HG02970 (cell line): ENCODE results near the gene HDAC4.
"Not testable (repeated sequence)": the region's sequence is repeated elsewhere in the genome, so short reads cannot be mapped to it uniquely, and the experiment has no call there.

Experiments
- ATAC-seq: cut with Tn5 transposase; IDR thresholded peaks from one replicate; pipeline ENCODE4 v1.9.1; 2021; ENCODE audit warnings: mild to moderate bottlenecking, moderate library complexity, moderate number of reproducible peaks; ENCODE audit not compliant: unreplicated experiment, low FRiP score

Gene HDAC4

DNA sequence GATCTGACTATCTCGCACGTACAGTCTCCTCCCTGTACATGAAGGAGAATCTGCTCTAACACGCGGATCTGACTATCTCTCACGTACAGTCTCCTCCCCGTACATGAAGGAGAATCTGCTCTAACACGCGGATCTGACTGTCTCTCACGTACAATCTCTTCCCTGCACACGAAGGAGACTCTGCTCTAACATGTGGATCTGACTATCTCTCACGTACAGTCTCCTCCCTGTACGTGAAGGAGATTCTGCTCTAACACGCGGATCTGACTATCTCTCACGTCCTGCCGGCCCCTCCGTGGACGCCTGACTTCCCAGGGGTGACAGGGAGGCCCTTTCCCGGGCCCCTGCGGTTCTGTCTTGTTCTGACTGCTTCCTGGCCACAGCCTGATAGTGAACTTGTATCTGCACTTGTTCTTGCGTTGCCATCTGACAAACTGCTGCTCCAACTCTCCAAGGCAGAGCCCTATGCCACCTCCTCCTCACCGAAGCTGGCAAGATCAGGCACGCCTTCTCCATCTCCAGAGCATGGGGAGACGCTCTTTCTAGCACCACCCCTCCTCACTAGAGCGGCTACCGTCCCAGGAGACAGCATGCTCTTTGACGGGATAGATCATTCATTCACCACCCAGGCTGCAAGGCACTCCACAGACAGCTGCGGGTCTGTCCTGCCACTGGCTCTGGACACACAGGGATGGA is 314.3 kb downstream of the HDAC4 start:
- ATAC-seq, result no peak

DNA sequence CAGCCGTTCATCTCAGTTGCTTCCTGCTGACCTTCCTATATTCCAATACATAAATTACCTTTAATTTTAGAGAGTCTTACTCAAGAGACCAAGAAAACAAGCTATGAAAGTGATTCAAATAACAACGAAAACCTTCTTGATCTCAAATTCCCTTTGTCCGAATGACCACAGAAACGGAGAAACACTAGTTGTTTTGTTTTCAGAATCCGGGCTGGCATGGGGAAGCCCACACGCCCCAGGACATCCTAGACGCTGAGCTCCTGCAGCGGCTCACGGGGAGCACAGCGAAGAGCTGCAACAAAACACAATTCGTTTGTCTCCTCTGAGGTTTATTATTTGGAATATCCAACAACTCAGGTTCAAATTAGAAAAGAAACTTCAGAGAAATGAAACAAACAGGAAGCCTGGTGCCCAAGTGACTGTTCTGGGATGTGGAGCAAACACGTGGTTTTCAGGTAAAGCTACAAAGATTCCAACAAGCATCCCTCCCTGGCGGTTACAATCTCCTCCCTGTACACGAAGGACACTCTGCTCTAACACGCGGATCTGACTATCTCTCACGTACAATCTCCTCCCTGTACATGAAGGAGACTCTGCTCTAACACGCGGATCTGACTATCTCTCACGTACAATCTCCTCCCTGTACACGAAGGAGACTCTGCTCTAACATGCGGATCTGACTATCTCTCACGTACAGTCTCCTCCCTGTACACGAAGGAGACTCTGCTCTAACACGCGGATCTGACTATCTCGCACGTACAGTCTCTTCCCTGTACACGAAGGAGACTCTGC is 315.4 kb downstream of the HDAC4 start:
- ATAC-seq, result no peak

DNA sequence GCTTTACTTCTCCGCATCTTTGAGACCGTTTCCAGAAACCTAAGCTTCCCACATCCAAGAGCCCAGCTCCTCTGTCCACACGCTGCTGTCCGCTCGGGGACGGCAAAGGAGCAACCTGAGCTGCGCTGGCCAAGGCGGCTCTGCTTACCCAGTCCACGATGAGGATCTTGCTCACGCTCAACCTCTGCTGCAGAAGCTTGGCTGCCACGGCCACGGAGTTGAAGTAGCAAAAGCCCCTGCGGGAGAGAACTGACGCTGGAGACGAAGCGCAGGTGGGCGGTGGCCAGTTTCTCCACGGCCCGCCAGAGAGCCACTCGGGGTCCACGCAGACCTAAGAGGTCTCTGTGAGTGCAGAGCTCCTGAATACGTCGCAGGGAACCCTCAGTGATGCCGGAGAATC is 316.8 kb downstream of the HDAC4 start:
- no peak for ATAC-seq

DNA sequence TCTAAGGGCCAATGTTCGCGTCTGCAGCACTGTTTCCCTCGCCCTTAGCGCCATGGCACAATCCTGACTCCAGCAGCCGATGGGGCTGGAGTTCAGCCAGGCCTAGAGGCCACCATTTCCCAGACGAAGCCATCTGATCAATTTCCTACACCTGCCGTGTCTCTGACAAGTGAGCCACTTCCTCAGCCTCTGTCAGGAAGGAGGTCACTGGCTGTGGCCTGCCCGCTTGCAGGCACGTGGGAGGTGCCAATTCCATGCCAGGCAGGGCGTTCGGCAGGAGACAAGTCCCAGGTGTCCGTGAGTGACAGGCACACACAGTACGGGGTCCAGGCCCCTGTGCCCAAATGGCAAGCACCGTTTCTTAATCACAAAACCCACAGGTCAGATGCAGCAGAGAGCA is 318.4 kb downstream of the HDAC4 start:
- ATAC-seq, result no peak

DNA sequence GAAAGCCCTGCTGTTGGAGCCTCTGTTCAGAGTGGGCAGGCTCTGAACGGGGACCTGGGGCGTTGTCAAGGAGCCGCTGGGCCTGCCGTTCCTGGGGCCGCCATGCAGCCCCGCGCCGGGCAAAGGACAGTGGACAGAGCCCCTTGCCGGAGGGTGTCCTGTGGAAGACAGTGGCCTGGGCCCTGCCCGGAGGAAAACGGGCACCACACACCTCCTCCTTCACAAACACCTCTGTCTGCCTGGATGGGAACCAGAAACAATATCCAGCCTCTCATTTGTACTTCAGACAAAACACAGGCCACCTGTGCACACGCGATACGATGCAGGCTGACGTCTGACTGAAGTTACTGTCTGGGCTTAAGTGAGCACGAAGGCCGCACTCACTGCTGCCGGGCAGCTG is 319.2 kb downstream of the HDAC4 start:
- no peak for ATAC-seq

DNA sequence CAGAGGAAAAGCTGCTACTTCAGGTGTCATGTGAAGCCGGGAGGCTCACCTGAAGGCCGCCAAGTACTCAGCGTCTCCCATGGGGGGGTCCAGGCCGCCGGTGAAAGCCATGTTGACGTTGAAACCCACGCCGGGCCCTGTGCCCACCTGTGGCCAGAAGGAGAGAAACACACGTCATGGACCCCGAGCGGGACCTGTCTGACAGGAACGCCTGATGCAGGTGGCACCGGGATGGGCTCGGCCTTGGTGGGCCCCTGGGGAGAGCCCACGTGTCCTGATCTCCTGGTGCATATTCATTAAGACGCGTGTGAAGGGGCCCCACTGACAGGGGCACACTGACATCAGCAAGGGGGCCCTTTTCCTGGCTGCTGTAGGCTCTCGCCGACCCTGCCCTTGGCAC is 319.8 kb downstream of the HDAC4 start:
- ATAC-seq, result no peak

DNA sequence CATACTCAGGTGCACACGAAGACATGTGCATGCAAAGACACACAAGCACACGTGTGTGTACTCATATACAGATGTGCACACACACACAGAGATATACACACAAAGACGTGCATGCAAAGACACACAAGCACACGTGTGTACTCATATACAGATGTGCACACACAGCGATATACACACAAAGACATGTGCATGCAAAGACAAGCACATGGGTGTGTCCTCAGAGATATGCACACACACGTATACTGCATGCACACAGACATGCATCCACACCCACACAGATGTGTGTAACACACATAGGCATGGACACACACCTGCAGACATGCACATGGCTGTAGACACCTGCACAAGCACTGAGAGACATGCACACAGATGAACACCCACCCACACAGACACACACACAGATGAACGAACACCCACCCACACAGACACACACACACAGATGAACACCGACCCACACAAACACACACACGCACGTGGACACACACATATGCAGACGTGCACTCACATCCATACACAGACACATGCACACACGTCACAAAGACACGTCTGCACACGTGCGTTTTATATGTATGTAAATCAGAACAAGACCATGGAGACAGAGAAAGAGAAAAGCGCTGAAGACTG is 321.0 kb downstream of the HDAC4 start:
- no peak for ATAC-seq

DNA sequence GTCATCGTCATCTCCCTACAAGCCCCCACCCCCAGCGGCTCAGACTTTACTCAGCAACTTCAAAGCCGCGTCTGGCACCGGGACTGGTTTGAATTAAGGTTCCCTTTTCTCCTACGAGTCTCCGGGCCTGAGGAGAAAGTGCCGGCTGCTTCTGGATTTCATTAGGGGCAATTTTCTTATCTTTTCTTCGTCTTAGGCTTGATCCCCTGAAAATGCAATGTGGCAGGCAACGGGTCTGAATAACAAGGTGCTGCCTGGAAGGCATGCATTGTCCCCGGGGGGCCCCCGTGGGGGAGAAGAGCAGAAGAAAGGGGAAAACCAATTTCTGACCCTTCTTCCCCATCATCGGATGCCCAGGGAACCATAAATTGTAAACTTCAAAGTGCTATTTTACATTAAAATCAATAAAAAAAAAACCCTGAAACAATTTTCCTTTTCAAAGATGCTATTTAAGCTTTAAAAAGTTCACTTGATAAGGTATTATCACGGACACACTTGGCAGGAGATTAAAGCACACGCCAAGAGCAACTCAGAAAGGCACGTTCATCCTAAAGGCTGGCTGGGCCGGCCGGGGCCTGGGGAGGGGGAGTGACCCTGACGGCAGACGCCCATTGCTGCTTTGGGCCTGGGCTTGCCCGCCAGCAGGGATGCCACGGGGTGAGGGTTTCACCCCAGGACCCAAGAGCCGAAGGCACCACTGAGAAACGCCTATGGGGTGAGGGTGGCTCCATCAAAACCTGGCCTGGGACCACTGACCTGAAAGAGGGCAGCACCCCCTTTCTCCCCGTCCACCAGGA is 322.5 kb downstream of the HDAC4 start:
- no peak for ATAC-seq

DNA sequence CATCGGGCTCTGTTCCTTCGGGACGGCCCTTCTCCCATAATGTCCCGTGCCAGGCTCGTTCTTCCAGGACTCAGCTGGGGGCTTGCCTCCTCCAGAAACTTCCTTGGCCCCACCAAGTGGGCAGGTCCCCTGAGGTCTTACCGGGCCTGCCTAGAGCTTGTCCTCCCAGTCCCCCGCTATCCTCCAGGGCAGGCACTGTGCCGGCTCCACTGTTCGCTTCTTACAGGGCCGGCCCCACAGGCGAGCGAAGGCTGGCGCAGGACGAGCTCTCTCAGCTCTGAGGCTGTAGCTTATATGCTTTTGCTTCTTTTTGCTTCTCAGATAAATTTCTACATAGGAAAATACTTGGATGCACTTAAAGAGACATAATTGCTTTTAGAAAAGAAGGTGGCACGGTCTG is 323.6 kb downstream of the HDAC4 start:
- ATAC-seq, result no peak

DNA sequence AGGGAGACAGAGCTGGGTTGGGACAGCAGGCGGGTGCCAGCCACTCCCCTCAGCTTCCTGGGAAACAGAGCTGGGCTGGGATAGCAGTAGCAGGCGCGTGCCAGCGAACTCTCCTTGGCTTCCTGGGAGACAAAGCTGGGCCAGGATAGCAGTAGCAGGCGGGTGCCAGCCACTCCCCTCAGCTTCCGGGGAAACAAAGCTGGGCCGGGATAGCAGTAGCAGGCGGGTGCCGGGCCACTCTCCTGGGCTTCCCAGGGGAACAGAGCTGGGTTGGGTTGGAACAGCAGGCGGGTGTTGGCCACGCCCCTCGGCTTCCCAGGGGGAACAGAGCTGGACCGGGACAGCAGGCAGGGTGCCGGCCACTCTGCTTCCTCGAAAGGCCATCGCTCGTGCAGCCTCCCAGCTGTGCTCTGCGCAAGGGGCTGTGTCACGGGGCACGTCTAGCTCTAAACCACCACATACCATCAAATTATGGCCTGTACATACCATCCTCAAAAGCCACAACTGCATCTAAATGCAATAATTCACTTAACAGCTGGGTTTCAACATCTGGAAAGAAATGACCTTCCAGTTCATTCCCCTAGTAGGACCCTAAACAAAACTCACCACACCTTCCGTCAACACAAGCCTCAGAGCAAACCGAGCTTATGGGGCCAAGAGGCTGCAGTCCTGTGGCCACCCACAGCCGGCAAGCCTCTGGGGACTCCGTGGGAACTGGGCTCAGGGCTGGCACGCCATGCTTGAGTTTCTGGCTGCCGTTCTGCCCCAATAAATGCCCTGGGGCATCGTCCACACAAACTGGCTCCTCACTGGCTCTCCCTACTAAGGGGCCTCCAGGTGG is 324.7 kb downstream of the HDAC4 start:
- no peak for ATAC-seq

DNA sequence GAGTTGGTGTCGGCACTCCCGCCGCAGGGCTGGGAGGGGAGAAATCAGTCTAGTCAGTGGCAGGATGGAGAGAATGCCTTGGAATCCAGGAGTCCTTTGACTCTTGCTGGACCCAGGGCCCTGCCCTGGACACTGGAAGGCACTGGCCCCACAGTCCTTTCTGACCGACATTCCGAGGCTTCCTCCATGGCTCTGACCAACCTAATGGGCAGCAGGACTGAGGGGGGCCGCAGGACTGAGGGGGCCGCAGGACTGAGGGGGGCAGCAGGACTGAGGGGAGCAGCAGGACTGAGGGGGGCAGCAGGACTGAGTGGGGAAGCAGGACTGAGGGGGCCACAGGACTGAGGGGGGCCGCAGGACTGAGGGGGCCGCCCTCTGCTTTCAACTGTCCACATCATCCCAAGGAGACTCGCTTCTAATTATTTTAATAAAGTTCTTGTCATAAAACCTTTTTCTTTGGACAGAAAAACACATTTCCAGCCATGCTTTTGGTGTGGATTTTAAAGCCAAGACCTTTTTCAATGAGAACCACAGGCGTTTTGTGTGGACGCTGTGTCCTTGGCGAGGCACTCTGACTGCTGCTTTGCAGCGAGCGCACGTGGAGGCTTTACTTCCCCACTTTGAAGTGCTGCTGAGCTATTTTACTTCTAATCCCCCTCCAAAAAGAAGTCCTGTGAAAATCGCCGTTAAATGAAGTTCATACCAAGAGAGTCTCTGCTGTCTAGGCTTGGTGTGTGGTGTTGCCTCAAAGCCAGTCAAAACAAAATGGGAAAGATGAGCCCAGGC is 326.9 kb downstream of the HDAC4 start:
- ATAC-seq, result no peak

DNA sequence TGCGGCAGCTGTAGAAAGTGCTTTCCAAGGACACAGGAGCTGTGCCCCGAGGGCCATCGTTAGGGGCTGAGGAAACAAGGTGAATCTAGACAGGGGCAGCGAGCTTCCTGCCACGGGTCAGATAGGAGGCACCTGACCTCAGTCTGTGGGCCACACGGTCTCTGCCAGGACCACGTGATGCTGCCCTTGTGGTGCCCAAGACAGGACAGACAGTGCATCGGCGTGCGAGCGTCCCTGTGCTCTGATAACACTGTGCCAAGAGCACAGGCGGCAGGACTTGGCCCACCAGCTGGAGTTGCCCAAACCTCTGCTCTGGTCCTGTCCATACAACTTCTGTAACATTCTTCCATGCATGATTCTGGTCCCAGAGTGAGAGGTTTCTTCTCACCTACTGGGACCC is 327.6 kb downstream of the HDAC4 start:
- ATAC-seq, result no peak

DNA sequence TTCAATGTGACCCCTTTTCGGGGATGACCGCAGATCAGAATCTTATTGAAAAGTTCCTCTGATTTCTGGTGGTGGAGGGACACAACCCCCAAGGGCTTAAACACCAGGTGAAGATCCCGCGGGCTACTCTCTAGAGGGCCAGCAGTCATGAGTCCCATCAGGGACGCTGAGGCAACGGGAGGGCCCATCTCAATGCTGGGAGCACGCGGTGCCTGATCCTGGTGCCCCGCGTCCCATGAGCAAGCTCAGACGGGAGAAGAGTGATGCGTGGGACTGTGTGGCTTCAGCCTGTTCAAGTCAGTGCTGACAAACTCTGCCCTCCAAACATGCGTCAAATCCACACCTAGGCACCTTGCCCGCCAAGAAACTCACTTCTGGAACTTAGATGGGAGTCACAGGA is 328.0 kb downstream of the HDAC4 start:
- no peak for ATAC-seq

DNA sequence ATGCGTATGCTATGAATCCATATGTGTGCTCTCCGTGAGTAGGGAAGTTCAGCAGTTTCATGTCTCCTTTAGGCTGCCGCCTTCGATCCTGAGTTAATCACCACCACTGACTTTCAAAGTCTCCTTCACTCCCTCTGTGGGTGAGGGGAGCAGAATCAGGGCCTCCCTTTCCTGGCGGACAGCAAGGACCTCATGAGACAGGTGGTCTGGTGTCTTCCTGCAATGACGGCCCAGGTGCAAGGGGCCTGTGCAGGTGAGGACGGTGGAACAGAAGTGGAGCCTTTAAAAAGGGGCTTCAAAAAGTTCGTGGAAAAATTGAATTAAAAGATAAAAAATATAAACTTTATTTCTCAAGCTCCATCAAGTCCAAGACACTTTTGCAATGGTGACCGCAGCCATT is 330.4 kb downstream of the HDAC4 start:
- ATAC-seq, result no peak

DNA sequence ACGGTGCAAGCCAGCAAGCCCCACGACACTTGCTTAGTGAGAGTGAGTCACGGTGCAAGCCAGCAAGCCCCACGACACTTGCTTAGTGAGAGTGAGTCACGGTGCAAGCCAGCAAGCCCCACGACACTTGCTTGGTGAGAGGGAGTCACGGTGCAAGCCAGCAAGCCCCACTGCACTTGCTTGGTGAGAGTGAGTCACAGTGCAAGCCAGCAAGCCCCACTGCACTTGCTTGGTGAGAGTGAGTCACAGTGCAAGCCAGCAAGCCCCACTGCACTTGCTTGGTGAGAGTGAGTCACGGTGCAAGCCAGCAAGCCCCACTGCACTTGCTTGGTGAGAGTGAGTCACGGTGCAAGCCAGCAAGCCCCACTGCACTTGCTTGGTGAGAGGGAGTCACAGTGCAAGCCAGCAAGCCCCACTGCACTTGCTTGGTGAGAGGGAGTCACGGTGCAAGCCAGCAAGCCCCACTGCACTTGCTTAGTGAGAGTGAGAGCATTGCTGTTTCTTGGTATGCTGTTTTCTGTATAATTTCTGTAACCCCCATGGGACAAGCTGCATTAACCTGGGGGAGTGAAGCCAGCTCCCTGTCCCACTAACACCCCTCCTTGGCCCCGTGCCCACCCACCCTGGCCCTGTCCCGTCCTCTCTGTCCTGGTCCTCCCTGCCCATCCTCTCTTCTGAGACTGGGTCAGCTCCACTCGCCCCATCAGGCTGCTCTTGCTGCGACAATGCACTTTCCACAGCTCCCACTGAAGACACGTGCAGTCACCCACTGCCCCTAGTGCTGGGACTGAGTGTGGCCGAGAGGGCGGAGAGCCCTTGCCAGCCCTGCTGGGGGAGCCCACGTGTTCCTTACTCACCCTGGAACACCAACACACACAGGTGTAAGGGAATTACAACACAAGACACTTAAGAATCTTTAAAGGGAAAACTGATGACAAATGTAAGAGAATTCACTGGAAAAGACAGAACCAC is 331.2 kb downstream of the HDAC4 start:
- ATAC-seq, result not testable (repeated sequence)

DNA sequence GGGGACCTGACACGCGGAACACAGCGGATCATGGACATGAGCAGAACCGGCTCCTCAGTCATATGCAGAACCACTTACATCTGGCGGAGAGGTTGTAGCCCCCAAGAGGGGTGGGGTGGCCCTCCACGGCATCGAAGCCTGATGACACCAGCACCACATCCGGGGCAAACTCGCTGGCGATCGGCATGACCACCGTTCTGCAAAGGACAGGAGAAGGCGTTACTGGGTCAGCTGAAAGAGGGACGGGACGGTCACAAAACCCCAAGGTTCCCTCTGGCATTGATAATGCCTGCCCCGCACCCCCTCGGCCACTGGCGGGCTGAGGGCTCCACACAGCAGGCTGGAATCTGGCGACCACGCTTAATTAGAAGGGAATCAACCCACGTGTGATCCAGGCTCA is 332.4 kb downstream of the HDAC4 start:
- no peak for ATAC-seq

DNA sequence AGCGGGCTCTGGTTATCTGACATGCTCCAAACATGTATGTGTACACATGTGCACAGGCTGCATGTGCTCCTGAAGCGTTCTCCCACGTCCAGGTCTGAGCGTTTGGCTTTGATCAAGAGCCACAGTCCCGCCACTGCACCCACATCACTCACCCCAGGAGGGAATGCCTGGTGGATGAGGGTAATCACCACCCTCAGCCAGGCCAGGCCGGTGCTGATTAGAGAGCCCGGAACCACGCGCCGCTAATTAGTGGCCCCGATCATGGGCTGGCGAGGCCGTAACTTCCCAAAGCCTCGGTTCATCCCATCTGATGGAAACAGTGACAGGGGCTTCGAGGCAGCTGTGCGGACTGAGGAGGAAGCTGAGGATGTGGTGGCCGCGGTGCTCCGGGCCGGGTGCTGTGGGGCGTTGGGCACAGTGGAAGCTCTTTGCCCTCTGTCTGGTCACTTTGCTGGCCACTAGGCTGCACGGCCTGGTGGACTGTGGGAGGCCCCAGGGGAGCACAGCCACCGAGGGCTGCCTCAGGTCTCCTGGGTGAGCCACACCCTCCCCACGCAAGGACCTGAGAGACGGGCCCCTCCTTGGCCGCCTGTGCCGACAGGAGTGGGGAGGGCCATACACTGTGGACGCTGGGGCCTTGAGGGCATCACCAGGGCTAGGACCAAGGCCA is 333.5 kb downstream of the HDAC4 start:
- ATAC-seq, result no peak

DNA sequence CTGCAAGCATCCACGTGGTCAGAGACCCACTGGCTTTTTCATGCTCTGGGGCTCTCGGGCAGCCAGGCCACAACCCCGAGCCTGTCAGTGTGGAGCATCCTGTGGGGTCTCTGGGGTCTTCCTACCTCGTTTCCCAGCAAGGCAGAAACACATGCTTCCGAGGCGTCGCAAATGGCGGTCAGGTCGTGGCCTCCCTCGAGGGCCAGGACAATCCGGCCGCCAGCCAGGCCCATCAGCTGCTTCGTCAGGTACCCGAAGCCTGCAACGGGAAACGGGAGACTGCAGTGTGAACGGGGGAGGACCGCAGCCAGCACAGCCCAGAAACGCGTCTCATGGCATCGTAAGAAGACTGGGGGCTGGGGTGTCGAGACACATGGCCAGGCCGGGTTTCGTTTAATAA is 334.2 kb downstream of the HDAC4 start:
- no peak for ATAC-seq
